GM12892 (cell line): ENCODE data around the gene CD109.

ENCODE experiments used
- POLR2A ChIP-seq: IDR thresholded peaks from 2 replicates; pipeline ENCODE4 v1.6.1; 2011; ENCODE audit warnings: low read depth, low read length, control low read depth
- TAF1 ChIP-seq: IDR thresholded peaks from 2 replicates; pipeline ENCODE4 v1.6.1; 2011; ENCODE audit warnings: low read depth, mild to moderate bottlenecking, control low read depth, low read length, borderline replicate concordance

GRCh38 chr6:73873081-73873480 is 177.1 kb downstream of the CD109 start:
- TF ChIP-seq POLR2A (no peak), TAF1 (no peak)
